ENCODE data around the gene RMI2. TPM values are rescaled to one million over a fixed set of nuclear protein-coding genes. Genes with fewer than 3 reads are reported as not detected.

Gene RMI2
- total RNA-seq, 1 donor from 2014 or later = 32.5 TPM

DNA sequence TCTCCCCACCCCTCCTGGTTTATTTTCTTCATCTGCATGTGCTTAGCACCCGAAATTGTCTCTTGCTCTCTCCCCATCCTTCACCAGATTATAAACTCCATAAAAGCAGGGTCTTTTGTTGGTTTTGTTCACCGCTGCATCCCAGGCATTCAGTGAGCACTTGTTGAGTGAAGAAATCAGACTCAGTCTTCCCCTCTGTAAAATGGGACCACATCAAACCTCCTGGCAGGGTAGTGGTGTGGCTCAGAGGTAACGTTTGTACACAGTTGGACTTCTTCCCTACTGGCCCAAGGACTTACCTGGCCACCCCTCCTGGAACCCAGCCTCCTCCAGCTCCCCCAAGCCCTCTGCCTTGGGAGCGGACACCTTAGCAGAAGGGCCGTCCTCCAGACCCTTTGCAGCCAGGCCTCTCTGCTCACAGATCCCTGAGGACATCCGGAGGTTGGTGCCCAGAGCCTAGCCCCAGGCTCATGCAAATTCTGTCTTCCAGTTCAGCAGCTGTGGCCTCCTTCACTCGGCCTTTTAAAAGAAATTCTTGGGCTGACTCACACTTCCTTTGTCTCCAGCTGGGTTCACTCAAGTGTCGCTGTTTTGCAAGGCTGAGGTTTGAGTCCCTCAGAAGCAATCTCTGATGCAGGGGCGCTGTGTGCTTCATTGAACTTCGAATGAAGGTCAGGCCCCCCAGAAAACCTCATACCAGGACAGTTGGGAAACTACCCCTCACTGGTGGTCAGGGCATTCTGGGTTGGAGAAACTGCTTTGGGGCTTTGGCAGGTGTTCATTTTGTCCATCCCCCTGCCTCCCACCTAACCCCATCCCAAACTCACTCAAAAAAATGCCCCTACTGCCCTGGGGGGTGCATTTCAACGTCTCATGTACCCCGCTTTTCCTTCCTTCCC, 16.8 kb upstream of the RMI2 start:
- no peaks in the 10 kb centered on the region for H3K27me3 Mint-ChIP-seq
- H3K36me3 Mint-ChIP-seq (ENCODE audit: insufficient read depth) = no peaks in the 10 kb centered on the region
- H3K9me3 Mint-ChIP-seq (ENCODE audit: low read depth) = no peaks in the 10 kb centered on the region
- H3K4me3 Mint-ChIP-seq (ENCODE audit: low read depth) = no peak overlapping the region
- TF ChIP-seq CTCF (IDR thresholded peaks at IDR 0.05; ENCODE audit: unreplicated experiment) = no peak
- no peak for DNase-seq (ENCODE audit: low spot score, unreplicated experiment)
- peak overlapping the region; percentile 42 for H3K27ac Mint-ChIP-seq
- H3K4me1 Mint-ChIP-seq (ENCODE audit: low read depth) = peaks cover 4% of the 10 kb centered on the region

DNA sequence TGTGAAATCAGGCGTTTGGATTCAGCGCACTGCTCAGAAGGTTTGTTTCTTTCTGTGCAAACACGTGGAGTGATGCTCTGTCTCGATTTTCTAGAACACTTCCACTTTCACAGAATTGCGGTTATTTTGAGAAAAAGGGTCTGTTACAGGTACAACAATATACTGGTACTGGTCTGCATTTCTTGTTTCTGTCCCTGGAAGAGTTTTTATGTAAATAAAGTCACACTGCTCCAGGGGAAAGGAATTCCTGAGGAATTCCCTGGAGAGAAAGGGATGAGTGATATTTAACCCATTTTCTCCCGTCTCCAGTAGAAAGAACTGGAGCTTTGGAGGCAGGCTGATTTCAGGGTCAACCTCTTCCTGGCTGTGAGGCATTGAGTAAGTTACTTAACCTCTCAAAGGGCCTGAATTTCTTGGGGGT, 16.2 kb upstream of the RMI2 start:
- Mint-ChIP-seq H3K4me1 (ENCODE audit: low read depth) (peaks cover 4% of the 10 kb centered on the region), H3K9me3 (ENCODE audit: low read depth) (no peaks in the 10 kb centered on the region), H3K27ac (no peak overlapping the region)

GRCh38 chr16:11329891-11330290, 15.4 kb upstream of the RMI2 start:
- Mint-ChIP-seq H3K36me3 (ENCODE audit: insufficient read depth) (peaks cover under 1% of the 10 kb centered on the region), H3K9me3 (ENCODE audit: low read depth) (no peaks in the 10 kb centered on the region), H3K27ac (no peak overlapping the region), H3K4me1 (ENCODE audit: low read depth) (peaks cover 4% of the 10 kb centered on the region), H3K27me3 (no peaks in the 10 kb centered on the region), H3K4me3 (ENCODE audit: low read depth) (no peak overlapping the region)
- DNase-seq (ENCODE audit: low spot score, unreplicated experiment) = no peak
- TF ChIP-seq CTCF (IDR thresholded peaks at IDR 0.05; ENCODE audit: unreplicated experiment) = no peak

More for the DNA sequence above, 16.2 kb upstream of the RMI2 start:
- H3K4me3 Mint-ChIP-seq (ENCODE audit: low read depth) = no peak overlapping the region
- no peaks in the 10 kb centered on the region for H3K27me3 Mint-ChIP-seq
- no peak for DNase-seq (ENCODE audit: low spot score, unreplicated experiment)
- no peaks in the 10 kb centered on the region for H3K36me3 Mint-ChIP-seq (ENCODE audit: insufficient read depth)
- no peak for TF ChIP-seq CTCF (IDR thresholded peaks at IDR 0.05; ENCODE audit: unreplicated experiment)

DNA sequence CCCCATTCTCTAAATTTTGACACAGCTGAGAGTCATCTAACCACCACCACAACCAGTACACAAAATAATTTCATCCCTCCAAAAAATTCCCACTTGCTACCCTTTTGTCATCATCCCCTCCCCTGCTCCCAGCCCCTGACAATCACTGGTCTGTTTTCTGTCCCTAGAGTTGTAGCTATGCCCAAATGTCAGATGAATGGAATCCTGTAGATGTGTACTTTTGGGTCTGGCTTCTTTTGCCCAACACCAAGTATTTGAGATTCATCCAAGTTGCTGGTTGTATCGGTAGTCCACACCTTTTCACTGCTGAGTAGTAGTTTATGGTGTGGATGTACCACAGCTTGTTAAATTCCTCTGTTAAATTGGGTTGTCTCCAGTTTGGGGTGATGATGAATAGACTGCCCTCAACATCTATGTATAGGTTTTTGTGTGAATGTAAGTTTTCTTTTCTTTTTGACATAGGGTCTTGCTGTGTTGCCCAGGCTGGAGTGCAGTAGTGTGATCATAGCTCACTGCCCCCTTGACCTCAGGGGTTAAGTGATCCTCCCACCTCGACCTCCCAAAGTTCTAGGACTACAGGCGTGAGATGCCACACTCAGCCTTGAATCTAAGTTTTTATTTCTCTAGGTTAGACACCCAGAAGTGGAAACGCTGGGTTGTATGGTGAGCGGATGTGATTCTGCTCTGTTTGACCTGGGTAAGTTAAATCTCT, 14.6 kb upstream of the RMI2 start:
- no peak for DNase-seq (ENCODE audit: low spot score, unreplicated experiment)
- no peak overlapping the region for H3K27ac Mint-ChIP-seq

More for the DNA sequence above, 14.6 kb upstream of the RMI2 start:
- H3K9me3 Mint-ChIP-seq (ENCODE audit: low read depth) = no peaks in the 10 kb centered on the region
- no peaks in the 10 kb centered on the region for H3K27me3 Mint-ChIP-seq
- peaks cover 1% of the 10 kb centered on the region for H3K36me3 Mint-ChIP-seq (ENCODE audit: insufficient read depth)
- H3K4me3 Mint-ChIP-seq (ENCODE audit: low read depth) = no peak overlapping the region
- H3K4me1 Mint-ChIP-seq (ENCODE audit: low read depth) = peaks cover 4% of the 10 kb centered on the region
- no peak for TF ChIP-seq CTCF (IDR thresholded peaks at IDR 0.05; ENCODE audit: unreplicated experiment)

Measured in progenitor cell of endocrine pancreas (in vitro differentiated cells).